GM19023 (cell line): ENCODE results near the gene IGFBP7.
"Not testable (repeated sequence)": the region's sequence is repeated elsewhere in the genome, so short reads cannot be mapped to it uniquely, and the experiment has no call there.

Source experiments
- ATAC-seq: cut with Tn5 transposase; IDR thresholded peaks from one replicate; pipeline ENCODE4 v1.9.1; 2021; ENCODE audit warnings: mild to moderate bottlenecking, moderate library complexity; ENCODE audit not compliant: unreplicated experiment

IGFBP7 gene

DNA sequence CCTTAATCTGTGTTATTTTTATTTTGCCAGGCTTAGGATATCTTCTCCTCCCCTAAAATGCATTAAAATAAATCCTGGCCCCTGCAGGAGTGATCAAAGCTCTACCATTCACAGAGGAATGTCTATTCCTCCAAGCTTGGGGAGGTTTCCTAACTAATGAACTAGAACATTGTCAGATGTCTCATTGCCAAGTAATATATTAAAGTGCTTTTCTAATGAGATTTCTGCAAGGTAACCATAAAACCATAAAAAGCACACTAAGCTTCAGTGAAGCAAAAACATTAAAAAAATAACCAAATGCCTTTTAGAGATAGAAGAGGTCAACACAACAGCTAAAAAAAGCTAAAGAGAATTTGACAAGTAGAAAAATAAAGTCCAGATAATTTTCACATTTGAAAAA, 34.8 kb downstream of the IGFBP7 start:
- ATAC-seq: no peak

DNA sequence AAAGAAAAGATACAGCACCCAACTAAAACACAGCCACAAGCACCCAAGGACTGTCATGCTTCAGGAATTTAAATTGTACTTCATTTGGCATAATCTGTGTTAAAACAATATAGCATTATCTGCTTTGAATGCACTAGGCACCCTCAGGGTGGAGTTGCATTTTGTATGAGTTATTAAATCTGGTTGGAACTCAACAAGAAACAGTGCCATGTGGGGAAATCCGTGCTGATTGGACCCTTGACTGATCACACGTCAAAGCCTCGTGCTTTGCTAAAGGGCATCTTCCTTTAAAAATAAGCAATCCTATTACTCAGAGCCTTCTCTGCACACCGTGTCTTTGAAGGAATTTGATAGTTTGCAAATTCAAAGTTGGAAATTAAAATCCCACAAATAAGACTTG, 35.4 kb downstream of the IGFBP7 start:
- ATAC-seq: no peak

DNA sequence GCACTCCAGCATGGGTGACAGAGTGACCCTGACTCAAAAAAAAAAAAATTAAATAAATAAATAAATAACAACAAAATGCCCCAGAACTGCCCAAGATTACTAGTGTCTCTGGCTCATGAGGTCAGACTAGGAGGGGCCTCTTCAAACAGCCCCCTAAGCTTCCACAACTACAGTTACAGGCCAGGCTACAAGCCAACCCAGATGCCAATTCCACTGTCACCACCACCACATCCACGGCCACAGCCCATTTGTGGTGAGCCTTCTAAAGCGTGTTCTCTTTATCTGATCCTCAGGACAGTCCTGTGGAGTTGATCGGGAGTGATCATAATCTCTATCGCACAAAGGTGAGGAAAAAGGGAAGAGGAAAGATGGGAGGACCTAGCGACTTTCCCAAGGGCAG, 36.6 kb downstream of the IGFBP7 start:
- no peak for ATAC-seq

DNA sequence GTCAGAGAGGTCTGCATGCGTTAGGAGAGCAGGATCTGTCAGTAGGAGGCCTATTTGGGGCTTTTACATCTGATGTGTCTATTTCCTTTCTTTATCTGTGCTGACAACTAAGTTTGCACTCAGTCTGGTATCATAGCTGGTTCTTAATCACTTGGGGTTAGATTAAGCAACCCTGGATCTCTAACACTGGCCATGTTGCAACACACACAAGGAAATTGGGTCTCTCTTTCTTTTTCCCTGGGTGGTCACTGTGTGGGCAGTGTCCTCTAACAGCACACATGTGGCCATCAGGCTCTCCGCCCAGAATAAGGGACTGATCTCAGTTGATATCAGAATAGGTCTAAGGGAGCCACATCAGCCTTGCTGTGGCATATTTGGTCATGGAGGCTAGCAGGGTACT, 38.9 kb downstream of the IGFBP7 start:
- no peak for ATAC-seq

DNA sequence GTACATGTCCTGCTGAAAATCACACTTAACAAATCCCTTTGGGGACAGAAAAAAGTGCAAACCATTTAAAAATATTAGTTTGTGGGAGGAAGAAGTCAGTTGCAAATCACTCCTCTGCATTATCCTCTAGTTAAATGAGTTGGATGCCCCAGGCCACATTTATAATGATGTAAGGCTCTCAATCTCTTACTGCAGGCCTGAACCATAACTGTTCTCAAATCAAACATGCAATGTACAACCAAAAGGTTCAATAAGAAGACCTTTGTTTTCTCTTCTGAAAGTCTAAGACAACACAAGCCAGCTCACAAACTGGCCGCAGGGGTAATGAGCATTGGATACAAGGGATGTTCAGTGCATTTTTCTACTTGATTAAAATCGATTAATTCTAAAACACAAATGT, 39.7 kb downstream of the IGFBP7 start:
- ATAC-seq: no peak

DNA sequence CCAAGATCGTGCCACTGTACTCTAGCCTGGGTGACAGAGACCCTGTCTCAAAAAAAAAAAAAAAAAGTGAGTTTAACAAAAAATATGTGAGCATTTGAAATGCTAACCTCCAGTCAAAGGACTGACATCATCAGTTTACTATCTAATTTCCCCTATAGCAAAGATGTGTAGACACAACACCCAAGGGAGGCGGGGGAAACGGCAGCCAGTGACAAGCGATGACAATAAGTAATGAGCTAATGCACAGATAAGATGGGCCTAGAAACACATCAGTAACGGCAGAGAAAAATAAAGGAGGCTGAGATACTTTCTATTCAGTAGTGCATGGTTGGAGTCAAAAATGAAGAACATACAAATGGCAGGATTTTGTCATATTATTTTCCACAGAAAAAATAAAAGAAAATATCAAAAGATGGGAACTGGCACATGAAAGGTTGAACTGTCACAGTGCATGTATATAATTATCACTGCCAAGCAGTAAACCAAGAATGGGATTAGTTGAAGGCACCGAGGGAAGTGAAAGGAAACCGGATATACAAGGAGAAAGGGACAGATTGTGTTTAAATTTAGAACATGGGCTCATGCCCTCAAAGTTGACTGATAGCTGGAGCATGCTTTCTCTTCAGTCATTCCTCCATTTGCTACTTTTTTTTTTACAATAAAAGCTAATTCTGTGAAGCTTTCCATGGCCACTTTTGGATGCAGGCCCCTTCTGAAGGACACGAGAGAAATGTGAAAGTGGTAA, 41.8 kb downstream of the IGFBP7 start:
- no peak for ATAC-seq

DNA sequence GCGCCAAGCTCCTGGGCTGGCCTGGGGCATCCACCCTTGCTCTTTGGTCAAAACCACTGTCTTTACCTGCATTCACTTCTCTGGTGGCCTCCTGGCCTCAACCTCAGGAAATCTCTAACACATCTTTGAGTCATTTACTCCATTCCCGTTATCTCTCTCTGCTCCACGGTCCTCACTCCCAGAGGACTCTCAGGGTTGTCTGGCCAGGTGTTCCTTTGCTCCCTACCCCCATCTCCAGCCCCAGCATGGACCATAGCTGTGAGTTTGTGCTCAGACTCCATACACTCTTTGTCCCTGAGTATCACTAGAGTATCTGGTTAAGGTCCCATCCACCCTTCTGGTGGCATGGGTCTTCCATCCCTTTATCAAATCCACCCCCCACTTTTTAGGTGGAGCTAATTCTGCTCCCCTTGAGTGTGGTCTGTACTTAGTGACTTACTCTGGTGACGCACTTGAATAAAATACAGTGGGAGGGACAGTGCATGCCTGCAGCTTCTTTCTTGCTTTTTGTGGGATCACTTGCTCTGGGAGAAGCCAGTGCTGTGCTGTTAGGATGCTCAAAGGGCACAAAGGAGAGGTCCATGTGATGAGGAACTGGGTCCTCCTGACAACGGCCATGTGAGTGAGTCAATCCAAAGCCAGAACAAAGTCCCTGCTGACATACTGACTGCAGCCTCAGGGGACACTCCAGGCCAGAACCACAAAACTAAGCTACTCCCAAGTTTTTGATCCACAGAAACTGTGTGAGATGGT, 44.3 kb downstream of the IGFBP7 start:
- ATAC-seq: no peak

DNA sequence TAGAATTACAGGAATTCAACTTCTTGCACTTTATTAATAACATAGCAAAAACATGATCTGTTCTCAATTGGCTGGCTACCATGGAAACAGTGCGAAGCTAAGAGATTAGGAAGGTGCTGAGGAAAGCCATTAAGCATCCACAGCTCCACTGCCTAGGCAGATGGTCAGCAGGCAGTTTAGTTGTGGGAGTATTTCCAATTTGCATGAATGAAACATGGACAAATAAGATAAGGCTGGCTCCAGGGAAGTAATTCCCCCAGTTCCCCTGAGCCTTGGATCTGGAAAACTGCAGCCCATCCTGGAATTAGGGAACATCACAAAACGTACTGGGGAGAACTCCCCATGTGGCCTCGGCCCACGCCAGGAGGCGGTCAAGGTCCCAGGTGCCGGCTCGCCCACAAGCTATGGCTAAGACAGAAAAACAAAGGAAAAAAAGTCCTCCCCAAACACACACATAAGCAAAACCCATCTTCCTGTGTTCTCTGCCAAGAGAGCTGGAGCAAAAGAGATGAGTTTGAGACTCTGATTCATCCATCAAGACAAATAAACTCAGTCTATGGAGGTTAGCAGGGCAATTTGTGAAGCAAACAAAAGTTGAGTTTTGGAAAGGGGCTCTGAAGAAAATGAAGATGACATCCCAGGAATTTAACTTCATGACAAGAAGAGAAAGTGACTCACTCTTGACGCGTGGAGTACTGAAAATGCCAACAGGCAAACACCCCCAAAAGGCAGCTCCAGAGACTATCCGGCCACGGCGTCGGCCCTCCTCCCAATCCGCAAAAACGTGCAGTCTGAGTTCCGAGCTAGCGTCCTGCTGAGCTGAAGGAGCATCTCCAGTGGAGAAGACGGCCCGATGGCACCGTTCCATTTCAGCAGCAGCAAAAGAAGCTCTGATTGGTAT, 45.1 kb downstream of the IGFBP7 start:
- no peak for ATAC-seq

DNA sequence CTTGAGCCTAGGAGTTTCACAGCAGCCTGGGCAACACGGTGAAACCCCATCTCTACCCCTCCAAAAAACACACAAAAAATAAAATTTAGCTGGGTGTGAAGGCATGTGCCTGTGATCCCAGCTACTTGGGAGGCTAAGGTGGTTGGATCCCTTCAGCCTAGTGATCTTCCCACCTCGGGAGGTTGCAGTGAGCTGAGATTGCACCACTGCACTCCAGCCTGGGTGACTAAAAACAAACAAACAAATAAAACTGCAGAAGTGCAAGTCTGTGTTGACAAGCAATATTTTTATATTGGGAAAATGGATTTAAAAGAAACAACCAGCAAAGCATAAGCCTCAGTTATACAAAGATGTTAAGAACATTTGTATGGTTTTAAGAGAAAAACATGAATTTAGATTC, 46.1 kb downstream of the IGFBP7 start:
- ATAC-seq: no peak

DNA sequence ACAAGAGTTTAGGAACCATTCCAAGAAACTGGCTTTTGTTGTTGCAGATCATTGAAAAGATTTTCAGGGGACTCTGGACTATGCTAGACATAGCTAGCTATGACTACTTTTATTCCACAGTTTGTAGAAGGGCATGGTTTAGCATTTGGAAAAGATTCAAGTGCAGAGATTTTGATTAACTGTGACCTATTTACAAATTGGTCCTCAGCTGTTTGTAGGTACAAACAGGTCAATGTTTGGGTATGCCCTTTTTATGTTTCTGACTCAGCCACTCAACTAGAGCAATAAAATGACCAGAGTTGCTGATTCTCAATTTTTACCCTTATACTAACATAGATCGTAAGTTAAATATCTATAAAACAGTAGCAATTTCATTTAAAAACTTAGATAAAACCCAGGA, 46.7 kb downstream of the IGFBP7 start:
- ATAC-seq: no peak

DNA sequence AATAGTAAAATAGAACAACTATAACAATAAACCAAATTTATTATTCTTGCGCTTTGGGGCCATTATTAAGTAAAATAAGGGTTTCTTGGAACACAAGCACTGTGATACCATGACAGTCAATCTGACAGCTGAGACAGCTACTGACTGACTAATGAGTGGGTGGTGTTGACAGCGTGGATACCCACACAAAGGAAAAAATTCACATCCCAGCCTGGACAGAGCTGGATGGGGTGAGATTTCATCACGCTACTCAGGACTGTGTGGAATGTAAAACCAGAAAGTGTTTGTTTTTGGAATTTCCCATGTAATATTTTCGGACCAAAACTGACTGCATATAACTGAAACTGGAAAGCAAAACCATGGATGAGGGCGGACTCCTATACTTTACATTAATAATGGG, 48.8 kb downstream of the IGFBP7 start:
- ATAC-seq: no peak

DNA sequence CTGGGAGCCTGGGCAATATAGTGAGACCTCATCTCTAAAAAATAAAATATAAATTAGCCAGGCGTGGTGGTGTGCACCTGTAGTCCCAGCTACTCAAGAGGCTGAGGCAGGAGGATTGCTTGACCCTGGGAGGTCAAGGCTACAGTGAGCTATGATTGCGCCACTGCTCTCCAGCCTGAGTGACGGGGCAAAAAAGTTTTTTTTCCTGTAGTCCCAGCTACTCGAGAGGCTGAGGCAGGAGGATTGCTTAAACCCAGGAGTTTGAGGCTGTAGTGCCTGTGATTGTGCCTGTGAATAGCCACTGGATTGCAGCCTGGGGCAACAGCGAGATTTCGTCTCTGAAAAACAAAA, 49.5 kb downstream of the IGFBP7 start:
- not testable (repeated sequence) for ATAC-seq

DNA sequence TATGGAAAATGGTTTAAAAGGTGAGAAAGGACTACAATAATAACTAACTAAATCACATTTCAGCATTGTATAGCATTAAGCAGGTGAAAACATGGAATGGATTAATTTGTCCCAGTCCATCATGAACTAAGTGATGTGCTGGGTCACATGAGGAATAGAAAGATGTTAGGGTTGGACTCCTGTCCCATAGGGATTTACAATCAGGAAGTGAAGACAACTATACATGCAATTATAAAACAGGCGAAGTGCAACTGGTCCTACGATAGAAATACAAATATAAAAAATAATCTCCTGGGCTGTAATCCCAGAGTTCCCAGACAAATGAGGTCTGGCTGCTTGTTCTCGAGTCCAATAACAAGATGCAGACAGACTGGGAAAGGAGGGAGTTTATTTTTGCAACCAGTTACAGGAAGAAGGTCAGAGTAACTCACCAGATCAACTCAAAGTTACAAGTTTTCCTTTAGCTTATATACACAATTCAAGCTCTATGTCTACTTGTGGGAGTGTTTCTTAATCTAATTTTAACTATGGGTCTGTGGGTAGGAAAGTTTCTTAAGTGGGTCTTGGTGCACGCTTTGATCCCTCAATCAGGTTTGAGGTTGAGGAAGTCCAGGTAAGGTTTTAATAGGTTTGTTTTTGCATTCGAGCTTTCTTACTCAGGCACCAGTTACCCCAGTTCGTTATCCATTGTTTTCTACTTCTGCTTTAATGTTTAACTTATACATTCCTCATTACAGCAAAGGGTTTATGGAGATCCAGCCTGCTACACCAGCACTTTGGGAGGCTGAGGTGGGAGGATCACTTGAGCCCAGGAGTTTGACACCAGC, 50.1 kb downstream of the IGFBP7 start:
- ATAC-seq: no peak

DNA sequence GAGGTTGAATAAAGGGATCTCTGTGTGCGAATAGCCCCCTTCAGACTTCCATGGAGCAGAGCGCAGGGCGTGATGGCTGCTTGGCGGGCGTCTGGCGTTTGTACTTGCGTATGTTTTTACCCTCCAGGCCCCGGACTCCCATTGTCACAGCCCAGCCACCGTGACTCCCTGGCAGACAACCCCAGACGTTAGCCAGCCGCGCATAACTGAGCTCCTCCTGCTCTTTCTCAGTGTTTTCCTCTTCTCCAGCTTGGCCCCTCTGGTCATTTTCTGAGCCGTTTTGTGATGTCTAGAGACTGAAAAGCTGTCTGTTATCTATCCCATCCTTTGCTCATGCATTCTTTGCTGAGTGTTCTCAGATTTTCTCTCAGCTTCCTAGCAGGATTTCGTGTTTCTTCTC, 54.3 kb downstream of the IGFBP7 start:
- no peak for ATAC-seq

DNA sequence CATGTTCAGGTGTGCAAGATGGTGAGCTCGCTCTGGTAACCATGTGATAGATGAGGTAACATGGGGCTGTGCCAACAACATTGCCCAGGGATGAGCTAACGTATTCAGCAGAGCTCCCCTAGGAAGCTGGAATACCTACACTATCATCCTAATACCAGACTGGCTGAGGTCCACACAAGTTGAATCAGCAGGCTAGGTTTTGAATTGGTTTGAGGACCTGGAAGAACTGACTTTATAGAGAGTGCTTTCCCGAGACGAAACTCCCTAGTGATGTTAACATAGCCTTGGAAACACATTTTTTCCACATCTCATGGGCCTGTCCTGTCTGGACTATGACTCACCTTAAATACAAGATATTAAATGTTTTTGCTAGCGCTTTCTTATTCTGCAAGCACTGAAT, 56.7 kb downstream of the IGFBP7 start:
- ATAC-seq: no peak

DNA sequence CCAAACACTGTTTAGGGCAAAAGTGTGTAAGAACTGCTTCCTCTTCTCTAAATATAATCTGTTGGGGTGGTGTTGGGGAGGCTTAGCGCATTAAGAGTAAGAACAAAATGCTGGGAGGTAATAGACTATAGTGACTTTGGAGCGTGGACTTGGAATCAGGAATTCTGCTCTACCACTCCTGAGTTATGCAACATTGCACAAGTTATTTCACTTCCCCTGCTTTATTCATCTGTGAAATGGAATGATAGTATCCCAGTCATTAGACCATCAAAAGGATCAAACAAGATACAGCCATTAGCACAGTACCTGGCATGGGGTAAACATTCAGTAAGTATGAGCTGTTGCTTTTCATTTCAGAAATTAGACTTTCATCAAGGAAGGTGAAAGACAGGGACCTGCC, 58.7 kb downstream of the IGFBP7 start:
- ATAC-seq: no peak

DNA sequence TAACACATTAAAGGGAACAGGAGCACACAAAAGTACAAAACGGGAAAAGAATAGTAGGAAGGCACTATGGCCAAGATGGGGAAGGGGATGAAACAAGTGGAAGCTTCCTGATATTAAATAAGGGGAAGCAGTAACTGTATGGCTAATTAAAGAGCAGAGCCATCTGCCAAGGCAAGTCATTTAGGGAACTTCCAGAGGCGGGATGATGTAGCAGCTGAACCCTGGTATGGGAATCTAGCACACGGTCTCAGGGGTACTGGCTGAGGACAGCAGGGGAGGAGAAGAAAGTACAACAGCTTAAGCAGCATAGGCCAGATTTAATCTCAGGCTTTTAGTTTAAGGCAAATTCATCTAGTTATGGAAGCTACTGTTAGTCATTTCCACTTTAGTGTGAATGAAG, 59.1 kb downstream of the IGFBP7 start:
- no peak for ATAC-seq

DNA sequence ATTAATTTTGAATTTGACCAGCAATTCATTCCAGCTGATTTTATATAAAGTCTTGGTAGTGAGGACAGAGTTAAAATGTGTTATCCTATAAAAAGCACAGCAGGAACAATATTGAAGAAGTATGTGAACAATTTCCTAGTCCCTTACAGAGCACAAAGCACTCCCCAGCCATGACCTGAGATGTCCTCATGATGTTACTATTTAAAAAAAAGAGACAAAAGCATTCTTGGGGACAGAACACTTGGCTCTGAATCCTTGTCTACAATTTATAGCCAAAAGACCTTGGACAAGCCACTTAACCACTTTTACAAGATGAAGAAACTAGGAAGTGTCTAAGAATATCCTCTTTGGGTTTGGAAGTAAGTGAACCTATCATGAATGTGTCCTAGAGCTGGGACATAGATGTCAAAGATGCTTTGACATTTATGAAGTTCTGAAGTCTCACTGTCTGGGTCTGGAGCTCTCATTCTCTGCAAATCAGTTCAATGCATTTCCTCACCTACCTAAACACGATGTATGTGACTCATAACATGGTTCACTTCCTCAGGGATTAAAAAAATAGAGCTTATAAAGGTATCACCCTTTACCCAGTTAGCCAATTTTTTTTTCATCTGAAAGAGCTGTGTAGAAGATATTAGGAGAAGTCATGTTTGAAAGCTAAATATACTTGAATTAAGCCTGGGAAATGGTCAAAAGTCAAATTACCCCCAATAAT, 61.4 kb downstream of the IGFBP7 start:
- ATAC-seq: no peak

DNA sequence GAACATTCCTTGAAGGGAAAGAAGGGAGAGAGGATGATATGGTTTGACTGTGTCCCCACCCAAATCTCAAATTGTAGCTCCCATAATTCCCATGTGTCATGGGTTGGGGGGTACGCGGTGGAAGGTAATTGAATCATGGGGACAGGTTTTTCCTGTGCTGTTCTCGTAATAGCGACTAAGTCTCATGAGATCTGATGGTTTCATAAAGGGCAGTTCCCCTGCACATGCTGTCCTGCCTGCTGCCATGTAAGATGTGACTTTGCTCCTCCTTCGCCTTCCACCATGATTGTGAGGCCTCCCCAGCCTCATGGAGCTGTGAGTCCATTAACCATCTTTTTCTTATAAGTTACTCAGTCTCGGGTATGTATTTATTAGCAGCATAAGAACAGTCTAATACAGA, 63.1 kb downstream of the IGFBP7 start:
- not testable (repeated sequence) for ATAC-seq

DNA sequence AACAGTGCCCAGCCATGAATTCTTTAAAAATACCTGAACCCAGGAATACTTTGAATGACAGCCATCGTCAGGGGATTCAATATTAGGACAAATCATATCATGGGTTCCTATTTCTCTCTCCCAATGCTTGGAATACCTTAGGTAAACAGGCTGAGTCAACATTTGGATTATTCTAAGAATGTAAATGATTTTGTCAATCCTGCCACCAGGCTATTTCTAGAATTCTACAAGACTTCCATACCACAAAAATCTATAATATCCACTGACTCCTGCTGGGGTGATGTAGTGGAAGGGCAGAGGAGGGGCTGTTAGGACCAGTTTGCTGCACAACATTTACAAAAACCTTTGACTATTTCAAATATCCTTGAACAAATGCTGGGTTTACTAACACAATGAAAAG, 65.2 kb downstream of the IGFBP7 start:
- ATAC-seq: no peak
